Measurements from ENCODE around the gene JDP2.
"Not testable (repeated sequence)": the region's sequence is repeated elsewhere in the genome, so short reads cannot be mapped to it uniquely, and the experiment has no call there.

The JDP2 gene

GRCh38 chr14:75474127-75474526, 46.3 kb downstream of the JDP2 start:
- in situ Hi-C loops (cut with MboI; ENCODE audit: low sequenced_read_pairs), result not testable (repeated sequence)

GRCh38 chr14:75476274-75476995, 48.6 kb downstream of the JDP2 start:
- in situ Hi-C loops (cut with MboI; ENCODE audit: low sequenced_read_pairs), result loop anchor here (25.0 kb wide), 1 partner anchor 339 kb away; the partner anchor contains the start of gene NEK9

- in situ Hi-C loops (cut with MboI; ENCODE audit: low sequenced_read_pairs), result loop anchor here (25.0 kb wide), 1 partner anchor 341 kb away; the partner anchor contains the start of gene NEK9
These were observed 50.1 kb downstream of the JDP2 start for GRCh38 chr14:75477881-75478280.

GRCh38 chr14:75479770-75480600, 52.2 kb downstream of the JDP2 start:
- in situ Hi-C loops (cut with MboI; ENCODE audit: low sequenced_read_pairs), result loop anchor here (10.0 to 25.0 kb wide), 2 partner anchors 175 to 343 kb away; partner anchors contain the start of gene NEK9

GRCh38 chr14:75482366-75482765, 54.5 kb downstream of the JDP2 start:
- in situ Hi-C loops (cut with MboI; ENCODE audit: low sequenced_read_pairs), result loop anchor here (10.0 to 25.0 kb wide), 2 partner anchors 178 to 345 kb away; partner anchors contain the start of gene NEK9

- in situ Hi-C loops (cut with MboI; ENCODE audit: low sequenced_read_pairs), result loop anchor here (10.0 to 25.0 kb wide), 2 partner anchors 180 to 348 kb away; partner anchors contain the start of gene NEK9
These were observed 57.0 kb downstream of the JDP2 start for GRCh38 chr14:75484711-75485429.

- in situ Hi-C loops (cut with MboI; ENCODE audit: low sequenced_read_pairs), result loop anchor here (10.0 to 25.0 kb wide), 2 partner anchors 182 to 349 kb away; partner anchors contain the start of gene NEK9
These were observed 58.5 kb downstream of the JDP2 start for GRCh38 chr14:75486318-75486717.

- in situ Hi-C loops (cut with MboI; ENCODE audit: low sequenced_read_pairs), result loop anchor here (10.0 to 25.0 kb wide), 2 partner anchors 182 to 350 kb away; partner anchors contain the start of gene NEK9
These were observed 59.4 kb downstream of the JDP2 start for GRCh38 chr14:75487155-75487671.

GRCh38 chr14:75489480-75489837, 61.6 kb downstream of the JDP2 start:
- in situ Hi-C loops (cut with MboI; ENCODE audit: low sequenced_read_pairs), result loop anchor here (10.0 to 25.0 kb wide), 2 partner anchors 185 to 352 kb away; partner anchors contain the start of gene NEK9

GRCh38 chr14:75491376-75491978, 63.7 kb downstream of the JDP2 start:
- in situ Hi-C loops (cut with MboI; ENCODE audit: low sequenced_read_pairs), result loop anchor here (25.0 kb wide), 1 partner anchor 354 kb away; the partner anchor contains the start of gene NEK9

- in situ Hi-C loops (cut with MboI; ENCODE audit: low sequenced_read_pairs), result loop anchor here (25.0 kb wide), 1 partner anchor 356 kb away; the partner anchor contains the start of gene NEK9
These were observed 65.2 kb downstream of the JDP2 start for GRCh38 chr14:75492832-75493591.

- in situ Hi-C loops (cut with MboI; ENCODE audit: low sequenced_read_pairs), result loop anchor here (25.0 kb wide), 1 partner anchor 356 kb away; the partner anchor contains the start of gene NEK9
These were observed 65.8 kb downstream of the JDP2 start for GRCh38 chr14:75493592-75494087.

GRCh38 chr14:75494896-75495295, 67.1 kb downstream of the JDP2 start:
- in situ Hi-C loops (cut with MboI; ENCODE audit: low sequenced_read_pairs), result loop anchor here (25.0 kb wide), 1 partner anchor 358 kb away; the partner anchor contains the start of gene NEK9

GRCh38 chr14:75495399-75495798, 67.6 kb downstream of the JDP2 start:
- in situ Hi-C loops (cut with MboI; ENCODE audit: low sequenced_read_pairs), result loop anchor here (25.0 kb wide), 1 partner anchor 358 kb away; the partner anchor contains the start of gene NEK9

- in situ Hi-C loops (cut with MboI; ENCODE audit: low sequenced_read_pairs), result loop anchor here (25.0 kb wide), 1 partner anchor 359 kb away; the partner anchor contains the start of gene NEK9
These were observed 68.1 kb downstream of the JDP2 start for GRCh38 chr14:75495882-75496281.

GRCh38 chr14:75496755-75497154, 68.9 kb downstream of the JDP2 start:
- in situ Hi-C loops (cut with MboI; ENCODE audit: low sequenced_read_pairs), result loop anchor here (25.0 kb wide), 1 partner anchor 359 kb away; the partner anchor contains the start of gene NEK9

- in situ Hi-C loops (cut with MboI; ENCODE audit: low sequenced_read_pairs), result loop anchor here (25.0 kb wide), 1 partner anchor 360 kb away; the partner anchor contains the start of gene NEK9
These were observed 69.4 kb downstream of the JDP2 start for GRCh38 chr14:75497191-75497590.

- in situ Hi-C loops (cut with MboI; ENCODE audit: low sequenced_read_pairs), result loop anchor here (25.0 kb wide), 1 partner anchor 360 kb away; the partner anchor contains the start of gene NEK9
These were observed 69.9 kb downstream of the JDP2 start for GRCh38 chr14:75497701-75498100.
